8988T (cell line): Measurements from ENCODE around the gene HECTD4.
"Not testable (repeated sequence)": the region's sequence is repeated elsewhere in the genome, so short reads cannot be mapped to it uniquely, and the experiment has no call there.

Experiments
- DNase-seq: peaks from one replicate; pipeline ENCODE4 v3.0.0; 2011

Gene HECTD4

GRCh38 chr12:112110787-112111662 is 271.2 kb downstream of the HECTD4 start:
- DNase-seq: not testable (repeated sequence)
